ENCODE data around the gene RALGPS1.

DNA sequence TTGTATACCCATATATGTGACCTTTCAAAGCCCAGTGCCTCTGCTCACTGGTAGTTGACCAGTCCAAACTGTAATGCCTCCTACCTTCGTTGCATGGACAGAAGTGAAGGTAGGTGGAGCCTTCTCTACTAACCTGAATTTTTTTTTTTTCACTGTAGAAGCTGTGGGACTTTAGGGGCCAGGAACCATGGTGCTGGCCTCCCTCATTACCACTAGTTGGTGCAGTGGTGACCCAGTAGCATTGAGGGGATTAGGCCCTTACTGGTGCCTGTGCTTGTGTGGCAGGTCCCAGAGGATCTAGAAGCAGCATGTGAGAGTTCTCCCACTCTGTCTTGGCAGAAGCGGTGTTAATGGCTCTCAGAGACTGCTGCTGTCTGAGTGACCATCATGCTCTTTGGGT, 2.3 kb downstream of the RALGPS1 start:
- TF ChIP-seq, protein P1, sequence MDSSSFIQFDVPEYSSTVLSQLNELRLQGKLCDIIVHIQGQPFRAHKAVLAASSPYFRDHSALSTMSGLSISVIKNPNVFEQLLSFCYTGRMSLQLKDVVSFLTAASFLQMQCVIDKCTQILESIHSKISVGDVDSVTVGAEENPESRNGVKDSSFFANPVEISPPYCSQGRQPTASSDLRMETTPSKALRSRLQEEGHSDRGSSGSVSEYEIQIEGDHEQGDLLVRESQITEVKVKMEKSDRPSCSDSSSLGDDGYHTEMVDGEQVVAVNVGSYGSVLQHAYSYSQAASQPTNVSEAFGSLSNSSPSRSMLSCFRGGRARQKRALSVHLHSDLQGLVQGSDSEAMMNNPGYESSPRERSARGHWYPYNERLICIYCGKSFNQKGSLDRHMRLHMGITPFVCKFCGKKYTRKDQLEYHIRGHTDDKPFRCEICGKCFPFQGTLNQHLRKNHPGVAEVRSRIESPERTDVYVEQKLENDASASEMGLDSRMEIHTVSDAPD (CRISPR knock-in tag; IDR thresholded peaks at IDR 0.05): no peak
- TF ChIP-seq PAWR (CRISPR knock-in tag; IDR thresholded peaks at IDR 0.05; ENCODE audit: borderline replicate concordance): no peak
- TF ChIP-seq, protein P2, sequence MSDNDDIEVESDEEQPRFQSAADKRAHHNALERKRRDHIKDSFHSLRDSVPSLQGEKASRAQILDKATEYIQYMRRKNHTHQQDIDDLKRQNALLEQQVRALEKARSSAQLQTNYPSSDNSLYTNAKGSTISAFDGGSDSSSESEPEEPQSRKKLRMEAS (IDR thresholded peaks at IDR 0.05): no peak

Measured in HepG2 (cell line).